Thoracic aorta (tissue), 2 donors: ENCODE results near the gene SNRPA1. TPM values are rescaled to one million over a fixed set of nuclear protein-coding genes. Genes with fewer than 3 reads are reported as not detected.

ENCODE experiments used
- ATAC-seq: fragments of 150-250 bp; one replicate; pipeline ENCODE4 v1.8.0; 2017; ENCODE audit warnings: low read depth; ENCODE audit not compliant: insufficient number of reproducible peaks, low FRiP score
- DNase-seq: peaks from one replicate; pipeline ENCODE4 v3.0.0-alpha.2; 2020; ENCODE audit warnings: low spot score
- H3K27ac ChIP-seq, 2 donors: fragments of 200-600 bp; sonication (generic); 1 replicate in 1 of 2; 2 replicates in 1 of 2; pipeline ENCODE4 v1.5.1; 2016; ENCODE audit warnings: mild to moderate bottlenecking in 2 of 2, moderate library complexity in 2 of 2
- H3K27me3 ChIP-seq: fragments of 200-600 bp; sonication (generic); replicated peaks from 2 replicates; pipeline ENCODE4 v1.6.0; 2016; ENCODE audit warnings: mild to moderate bottlenecking; ENCODE audit not compliant: insufficient read depth
- H3K36me3 ChIP-seq: fragments of 200-600 bp; sonication (generic); one replicate; pipeline ENCODE4 v1.5.1; 2016
- H3K4me1 ChIP-seq, 2 donors: fragments of 200-600 bp; sonication (generic); 1 replicate in 1 of 2; 2 replicates in 1 of 2; pipeline versions ENCODE4 v1.5.1 to v1.6.0; 2016; ENCODE audit warnings: low read depth in 2 of 2, mild to moderate bottlenecking in 1 of 2; ENCODE audit not compliant: control insufficient read depth in 1 of 2
- H3K4me3 ChIP-seq: fragments of 200-600 bp; sonication (generic); 2 replicates; pipeline ENCODE4 v1.5.1; 2016; ENCODE audit warnings: mild to moderate bottlenecking
- H3K9me3 ChIP-seq: fragments of 200-600 bp; sonication (generic); 2 replicates; pipeline ENCODE4 v1.5.1; 2016
- total RNA-seq, 2 donors: library from RNA; depleted of rRNA; stranded (reverse); fragments of >200 nt; gene quantifications; one replicate each; pipeline versions ENCODE4 v1.1.0 to v1.2.3, GENCODE V29; 2016
- TF ChIP-seq, protein P1 (sequence below): fragments of 200-600 bp; sonication (generic); IDR thresholded peaks from one replicate; pipeline ENCODE4 v1.5.1; 2019; ENCODE audit warnings: antibody characterized with exemption

The SNRPA1 gene
- total RNA-seq, 2 donors from 2014 or later: 31.0 to 60.0 TPM

DNA sequence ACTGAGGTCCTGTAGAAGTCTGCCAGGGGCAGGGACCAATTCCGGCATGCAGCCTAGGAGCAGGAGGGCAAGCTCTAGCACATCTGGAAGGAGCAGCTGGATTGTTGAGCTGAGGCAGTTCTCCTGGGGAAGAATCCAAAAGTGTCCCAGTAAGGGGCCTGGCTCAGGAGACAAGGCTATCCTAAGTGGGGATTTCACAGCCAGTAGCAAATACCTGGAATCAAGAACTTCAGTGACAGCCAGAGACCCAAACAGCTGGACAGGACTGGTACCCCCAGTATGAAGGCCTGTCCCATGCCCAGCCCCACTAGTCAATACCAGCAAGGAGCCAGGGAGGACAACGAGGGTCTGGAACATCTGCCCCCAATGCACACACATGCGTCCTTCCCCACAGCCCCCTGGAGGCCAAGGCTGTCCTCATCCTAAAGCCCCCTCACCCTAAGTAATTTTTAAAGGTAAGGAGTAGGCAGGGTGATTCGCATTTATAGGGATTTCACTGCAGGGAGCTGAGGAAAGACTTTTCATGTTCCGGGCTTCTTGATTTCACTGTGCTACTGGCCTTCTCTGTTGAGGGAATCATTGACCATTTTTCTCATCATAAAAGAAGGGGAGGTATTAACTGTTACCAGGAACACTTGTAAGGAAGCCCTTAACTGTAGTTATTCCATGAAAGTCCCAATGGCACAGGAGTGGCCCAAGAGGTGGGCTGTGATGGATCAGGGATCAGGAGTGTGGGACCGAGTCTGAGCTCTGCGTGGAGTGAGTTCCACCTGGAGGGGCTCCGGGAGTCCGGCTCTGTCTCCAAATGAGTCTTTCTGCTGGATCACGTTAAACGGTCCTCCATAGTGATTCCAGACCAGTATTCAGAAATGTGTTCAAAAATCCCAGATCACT, 40.6 kb downstream of the SNRPA1 start:
- Histone ChIP-seq H3K4me1 (peaks cover 11 to 24% of the 10 kb centered on the region in 2 donors), H3K27ac (no peak overlapping the region), H3K9me3 (no peaks in the 10 kb centered on the region), H3K27me3 (no peaks in the 10 kb centered on the region), H3K4me3 (no peak overlapping the region), H3K36me3 (no peaks in the 10 kb centered on the region)
- TF ChIP-seq, protein P1, sequence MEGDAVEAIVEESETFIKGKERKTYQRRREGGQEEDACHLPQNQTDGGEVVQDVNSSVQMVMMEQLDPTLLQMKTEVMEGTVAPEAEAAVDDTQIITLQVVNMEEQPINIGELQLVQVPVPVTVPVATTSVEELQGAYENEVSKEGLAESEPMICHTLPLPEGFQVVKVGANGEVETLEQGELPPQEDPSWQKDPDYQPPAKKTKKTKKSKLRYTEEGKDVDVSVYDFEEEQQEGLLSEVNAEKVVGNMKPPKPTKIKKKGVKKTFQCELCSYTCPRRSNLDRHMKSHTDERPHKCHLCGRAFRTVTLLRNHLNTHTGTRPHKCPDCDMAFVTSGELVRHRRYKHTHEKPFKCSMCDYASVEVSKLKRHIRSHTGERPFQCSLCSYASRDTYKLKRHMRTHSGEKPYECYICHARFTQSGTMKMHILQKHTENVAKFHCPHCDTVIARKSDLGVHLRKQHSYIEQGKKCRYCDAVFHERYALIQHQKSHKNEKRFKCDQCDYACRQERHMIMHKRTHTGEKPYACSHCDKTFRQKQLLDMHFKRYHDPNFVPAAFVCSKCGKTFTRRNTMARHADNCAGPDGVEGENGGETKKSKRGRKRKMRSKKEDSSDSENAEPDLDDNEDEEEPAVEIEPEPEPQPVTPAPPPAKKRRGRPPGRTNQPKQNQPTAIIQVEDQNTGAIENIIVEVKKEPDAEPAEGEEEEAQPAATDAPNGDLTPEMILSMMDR: no peak
- ATAC-seq (no peak), DNase-seq (no peak)

DNA sequence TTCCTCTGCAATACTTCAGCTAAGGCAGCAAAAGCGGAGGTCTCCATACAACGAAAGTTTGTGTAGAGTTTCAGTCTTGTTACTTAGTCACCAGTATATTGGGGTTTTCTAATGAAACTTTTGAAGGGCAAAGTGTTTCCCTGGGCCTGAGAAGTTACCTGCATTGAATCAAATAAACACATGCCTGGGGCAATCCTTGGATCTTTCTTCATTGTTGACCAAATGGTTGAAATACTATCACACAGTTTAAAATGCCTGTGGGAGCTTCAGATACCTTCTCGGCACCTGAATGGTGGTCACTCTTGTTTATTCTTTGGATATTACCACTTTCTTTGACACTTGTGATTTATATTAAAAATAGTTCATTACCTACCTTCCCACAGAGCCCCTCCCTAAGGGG, 42.2 kb downstream of the SNRPA1 start:
- peak overlapping the region; percentile 82 for H3K4me3 ChIP-seq
- no peak for ATAC-seq
- H3K9me3 ChIP-seq: no peaks in the 10 kb centered on the region
- TF ChIP-seq, protein P1: no peak
- H3K36me3 ChIP-seq: no peaks in the 10 kb centered on the region
- peaks cover 24 to 40% of the 10 kb centered on the region in 2 donors for H3K4me1 ChIP-seq
- H3K27me3 ChIP-seq: no peaks in the 10 kb centered on the region
- peak overlapping the region; percentile 82 to 84 for H3K27ac ChIP-seq
- no peak for DNase-seq

DNA sequence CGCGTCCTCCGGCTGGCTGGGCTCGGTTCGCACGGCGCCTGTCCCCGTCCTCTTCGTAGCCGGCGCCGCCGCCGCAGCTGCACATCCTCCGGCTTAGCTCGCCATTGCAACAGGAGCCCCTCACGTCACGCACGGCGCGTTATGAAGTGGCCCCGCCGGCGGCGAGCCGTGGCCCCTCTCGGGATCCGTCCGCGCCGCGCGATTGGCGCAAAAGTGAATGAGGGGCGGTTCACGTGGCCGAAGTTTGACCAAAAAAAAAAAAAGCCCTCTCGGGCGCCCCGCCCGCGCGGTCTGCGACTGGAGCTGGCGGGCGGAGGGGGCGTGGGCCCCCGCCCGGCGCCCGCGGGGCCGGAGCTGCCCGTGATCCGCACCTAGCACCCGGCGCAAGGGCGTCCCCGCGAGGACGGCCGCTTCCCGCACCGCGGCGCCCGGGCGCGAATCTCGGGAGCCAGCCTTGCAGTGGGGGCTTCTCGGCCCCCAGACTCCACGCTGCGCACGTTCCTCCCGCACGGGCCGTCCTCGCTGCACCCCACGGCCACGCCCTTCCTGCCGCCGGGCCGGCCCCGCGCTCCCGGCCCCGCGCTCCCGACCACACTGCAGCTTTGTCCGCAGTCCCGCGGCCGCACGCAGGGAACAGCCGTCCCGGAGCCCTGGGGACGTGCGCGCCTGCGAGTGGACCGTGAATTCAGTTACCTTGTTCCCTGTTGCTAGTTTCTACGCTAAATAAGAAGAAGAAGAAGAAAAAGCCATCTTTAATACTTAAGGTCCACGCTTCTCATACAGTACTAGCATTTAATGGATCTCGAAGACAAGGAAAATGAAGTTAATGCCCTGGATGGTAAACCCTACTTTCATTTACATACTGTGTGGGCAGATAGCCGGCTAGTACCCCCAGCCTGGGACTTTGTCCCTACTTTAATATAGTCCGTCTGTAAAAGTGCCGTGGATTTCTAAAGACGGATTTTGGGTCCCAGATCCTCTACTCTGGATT, 42.9 kb downstream of the SNRPA1 start, which contains the start of gene CHSY1:
Gene CHSY1 (minus strand): TSS at position 219 of the 991 bp plus-strand sequence. CDS start 592 bp downstream, outside the sequence.
- H3K27ac ChIP-seq: peak within 1 kb of the TSS; percentile 84 to 86
- ATAC-seq (peak; percentile 86), DNase-seq (peak; percentile 83)
- peak within 1 kb of the TSS; percentile 84 for H3K4me3 ChIP-seq
- no peaks in the 10 kb centered on the region for H3K9me3 ChIP-seq
- TF ChIP-seq, protein P1: no peak
- H3K4me1 ChIP-seq: peaks cover 29 to 47% of the 10 kb centered on the region in 2 donors
- no peaks in the 10 kb centered on the region for H3K36me3 ChIP-seq
- no peaks in the 10 kb centered on the region for H3K27me3 ChIP-seq

DNA sequence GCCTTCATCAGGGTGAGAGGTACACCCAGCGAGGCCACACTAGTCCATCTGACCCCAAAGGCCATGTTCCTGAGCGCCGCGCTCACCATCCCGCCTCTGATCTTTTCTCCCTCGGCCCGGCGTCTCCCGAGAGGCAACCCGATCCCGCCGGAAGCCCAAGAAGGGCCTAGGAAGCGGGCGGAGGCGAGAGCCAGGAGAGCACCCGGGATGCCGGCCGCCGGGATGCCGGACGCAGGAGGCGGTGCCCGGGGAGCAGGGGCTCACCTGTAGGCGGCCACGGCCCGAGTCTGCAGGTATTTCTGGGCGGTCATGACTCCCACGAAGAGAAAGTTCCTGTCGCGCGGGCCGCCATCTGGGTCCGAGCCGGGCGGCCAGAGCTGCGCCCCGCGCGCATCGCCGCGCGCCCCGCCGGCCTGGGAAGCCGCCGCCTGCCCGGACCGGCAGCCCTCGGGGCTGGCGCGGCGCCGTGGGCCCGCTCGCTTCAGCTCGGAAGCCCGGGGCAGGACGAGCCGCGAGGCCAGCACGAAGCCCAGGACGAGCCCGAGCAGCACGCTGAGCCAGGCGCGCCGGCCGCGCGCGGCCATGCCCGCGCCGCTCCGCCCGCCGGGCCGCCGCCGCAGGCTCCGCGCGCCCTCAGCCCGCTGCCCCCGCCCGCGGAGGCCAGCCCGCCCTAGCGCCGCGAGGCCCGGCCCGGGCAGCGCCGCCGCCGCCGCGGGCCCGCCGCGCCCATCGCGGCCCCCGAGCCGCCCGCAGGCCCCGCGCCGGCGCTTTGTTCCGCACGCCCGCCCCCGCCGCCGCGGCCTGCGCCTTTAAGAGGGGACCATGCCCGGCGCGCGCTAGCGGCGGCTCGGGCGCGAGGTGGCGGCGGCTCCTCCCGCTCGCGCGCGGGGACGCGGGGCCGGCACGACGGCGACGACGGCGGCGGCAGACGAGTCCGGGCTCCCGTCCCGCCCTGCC, 43.9 kb downstream of the SNRPA1 start:
- TF ChIP-seq, protein P1: no peak
- Histone ChIP-seq H3K9me3 (no peaks in the 10 kb centered on the region), H3K4me1 (peaks cover 38 to 57% of the 10 kb centered on the region in 2 donors), H3K4me3 (peak overlapping the region; percentile 84), H3K27me3 (no peaks in the 10 kb centered on the region), H3K36me3 (no peaks in the 10 kb centered on the region), H3K27ac (peak overlapping the region; percentile 84 to 86)
- peak; percentile 35 for ATAC-seq
- DNase-seq: no peak
